ENCODE results near the gene PDZD2.

DNA sequence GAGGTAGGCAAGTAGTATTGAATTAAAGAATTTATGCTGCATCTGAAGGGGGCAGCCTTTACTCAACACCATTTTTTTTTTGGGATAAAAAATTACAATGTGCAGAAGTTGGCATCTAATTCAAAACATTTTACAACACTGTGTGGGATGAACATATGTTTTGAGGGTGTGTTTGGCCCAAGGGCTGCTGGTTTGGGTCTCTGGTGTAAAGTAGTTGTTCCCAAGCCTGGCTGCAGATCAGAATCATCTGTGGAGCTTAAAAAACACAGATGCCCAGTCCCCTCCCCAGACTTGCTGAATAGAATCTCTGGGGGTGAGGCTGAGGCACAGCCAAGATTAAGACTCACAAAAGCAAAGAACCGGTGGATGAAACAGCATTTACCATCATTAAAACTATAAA, 33.0 kb upstream of the PDZD2 start:
- TF ChIP-seq CTCF (IDR thresholded peaks at IDR 0.05) (no peak), POLR2A (IDR thresholded peaks at IDR 0.05) (no peak)

Data from stomach (tissue), 4 donors.